ENCODE data around the gene CHST11. TPM values are rescaled to one million over a fixed set of nuclear protein-coding genes. Genes with fewer than 3 reads are reported as not detected.

CHST11 gene
- total and polyA plus RNA-seq, 9 of the 15 experiments (the other 6 are each of a cell fraction or from before 2014, with no cell fraction given) = 2.3 to 38.7 (median 15.0) TPM

GRCh38 chr12:104506676-104507401 lies 50.1 kb downstream of the CHST11 start:
- ATAC-seq = no peak
- no TSS peak for BruUV-seq (replicated peaks)
- in situ Hi-C loops (cut with MboI) (no loop called here), intact Hi-C loops (cut with micrococcal nuclease) (no loop called here)
- peaks cover 0 to 30% of the 10 kb centered on the region in 2 experiments; a peak in 3 of 5 replicates for H3K4me1 ChIP-seq (replicated peaks in 1 of 2; ENCODE audit: control insufficient read depth in 2 of 2, insufficient read depth in 2 of 2, low read length in 2 of 2)
- H3K9me3 ChIP-seq (replicated peaks; ENCODE audit: control insufficient read depth, insufficient read depth, low read depth, low read length) = peaks cover 8% of the 10 kb centered on the region; the same call in 1 of the 2 replicates
- H2AFZ ChIP-seq (ENCODE audit: low read depth, low read length) = no peak overlapping the region
- DNase-seq (ENCODE audit: extremely low read depth in 1 of 4, low spot score in 3 of 4) = no peak
- no peak overlapping the region for H3K4me3 ChIP-seq
- 0 out of 4 replicates have a peak overlapping the region, but pooled peaks of 1 of the 2 experiments have one; percentile 19 for H3K9ac ChIP-seq (ENCODE audit: insufficient read depth in 1 of 2, low read depth in 2 of 2, low read length in 2 of 2)
- 0 out of 2 replicates have a peak, but pooled peaks cover 8% of the 10 kb centered on the region for H4K20me1 ChIP-seq (replicated peaks; ENCODE audit: control insufficient read depth, insufficient read depth, low read length)
- peaks cover 15% of the 10 kb centered on the region; the same call in 2 of the 3 replicates for H3K36me3 ChIP-seq (ENCODE audit: control insufficient read depth, insufficient read depth, low read length)
- no peak overlapping the region for H3K4me2 ChIP-seq (ENCODE audit: insufficient read depth, low read length)
- peaks cover 74% of the 10 kb centered on the region for H3K79me2 ChIP-seq (ENCODE audit: control insufficient read depth, insufficient read depth, low read length)
- H3K27ac ChIP-seq (ENCODE audit: extremely low read depth, low read depth, low read length) = no peak overlapping the region
- FAIRE-seq = no peak
- ChIA-PET CTCF (ENCODE audit: low intra/inter-chr PET ratio) (no interaction called here), POLR2A (no interaction called here)
- H3K9me1 ChIP-seq (ENCODE audit: control insufficient read depth, insufficient read depth, low read length) = no peaks in the 10 kb centered on the region
- WGBS (ENCODE audit: insufficient coverage, low coverage, missing lambda C conversion rate) = 89% methylated on average over 12 of the region's 14 CpGs
- no peaks in the 10 kb centered on the region for H3K27me3 ChIP-seq (ENCODE audit: control insufficient read depth in 2 of 2, insufficient read depth in 2 of 2, low read length in 2 of 2)
- no peak for TF ChIP-seq KDM5B (IDR thresholded peaks at IDR 0.05; ENCODE audit: insufficient replicate concordance, low read depth, low read length)
- no peak for TF ChIP-seq CHAMP1 (IDR thresholded peaks at IDR 0.05)
- no peak for TF ChIP-seq RNF219 (CRISPR knock-in tag; IDR thresholded peaks at IDR 0.05)
- TF ChIP-seq ZNF609 (CRISPR knock-in tag; IDR thresholded peaks at IDR 0.05; ENCODE audit: borderline replicate concordance) = no peak
- no peak for TF ChIP-seq TBL1XR1 (IDR thresholded peaks at IDR 0.05; ENCODE audit: low read length in 2 of 2)
- no peak for TF ChIP-seq BRD4 (IDR thresholded peaks at IDR 0.05)
- no peak for TF ChIP-seq FOXA1 (IDR thresholded peaks at IDR 0.05; ENCODE audit: borderline replicate concordance)
- no peak for TF ChIP-seq MITF (IDR thresholded peaks at IDR 0.05)
- TF ChIP-seq PTTG1 (tag; IDR thresholded peaks at IDR 0.05; ENCODE audit: low read depth) = no peak
- TF ChIP-seq U2AF2 (optimal IDR thresholded peaks at IDR 0.05; ENCODE audit: low read depth, low read length) = no peak
